ENCODE measurements around the gene ARAP2. TPM values are rescaled to one million over a fixed set of nuclear protein-coding genes. Genes with fewer than 3 reads are reported as not detected.

Gene ARAP2
- total and polyA plus RNA-seq, 4 donors, result 0.26 to 22.7 (median 12.5) TPM

DNA sequence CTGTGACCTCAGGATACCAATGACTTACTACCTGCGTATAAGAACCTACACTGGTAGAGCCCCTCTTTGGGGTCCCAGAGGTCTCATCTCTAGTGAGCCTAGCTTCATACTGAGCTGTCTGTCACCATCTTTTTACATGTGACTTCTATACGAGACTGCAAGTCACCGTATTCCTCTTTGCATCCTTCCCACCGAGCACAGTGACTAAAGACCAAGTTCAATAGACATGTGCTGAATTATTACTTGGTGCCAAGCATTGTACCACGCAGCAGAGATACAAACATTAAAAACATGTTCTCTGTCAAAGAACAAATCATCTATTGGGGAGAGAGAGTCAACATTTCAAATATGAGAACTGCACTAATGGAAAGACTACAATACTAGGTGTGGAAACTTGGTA lies 16.4 kb downstream of the ARAP2 start:
- ATAC-seq (ENCODE audit: low FRiP score) (no peak), DNase-seq (no peak)
- no peak overlapping the region for H3K27ac ChIP-seq (ENCODE audit: low read depth in 1 of 2, low read length in 2 of 2)
- H3K4me1 ChIP-seq (ENCODE audit: control insufficient read depth in 1 of 2, insufficient read depth in 2 of 2, low read length in 2 of 2), result no peaks in the 10 kb centered on the region
- no peaks in the 10 kb centered on the region for H3K27me3 ChIP-seq (ENCODE audit: control insufficient read depth in 1 of 2, insufficient read depth in 2 of 2, low read length in 1 of 2)
- H3K36me3 ChIP-seq (ENCODE audit: control insufficient read depth in 1 of 2, insufficient read depth in 2 of 2, low read length in 1 of 2), result no peaks in the 10 kb centered on the region
- no peak overlapping the region for H3K4me3 ChIP-seq (ENCODE audit: low read length in 2 of 2)
- intact Hi-C loops (cut with DNase I), result no loop called here
- no peaks in the 10 kb centered on the region for H3K9me3 ChIP-seq (ENCODE audit: control insufficient read depth, low read length)
- WGBS, 2 donors, result 66 to 69% methylated on average over 5 of the region's 5 CpGs

- Histone ChIP-seq H3K4me3 (ENCODE audit: low read length in 2 of 2) (no peak overlapping the region), H3K9me3 (ENCODE audit: control insufficient read depth, low read length) (no peaks in the 10 kb centered on the region), H3K36me3 (ENCODE audit: control insufficient read depth in 1 of 2, insufficient read depth in 2 of 2, low read length in 1 of 2) (no peaks in the 10 kb centered on the region), H3K27me3 (ENCODE audit: control insufficient read depth in 1 of 2, insufficient read depth in 2 of 2, low read length in 1 of 2) (no peaks in the 10 kb centered on the region), H3K27ac (ENCODE audit: low read depth in 1 of 2, low read length in 2 of 2) (no peak overlapping the region), H3K4me1 (ENCODE audit: control insufficient read depth in 1 of 2, insufficient read depth in 2 of 2, low read length in 2 of 2) (no peaks in the 10 kb centered on the region)
- ATAC-seq (ENCODE audit: low FRiP score), result no peak
- DNase-seq, result no peak
- intact Hi-C loops (cut with DNase I), result no loop called here
- WGBS, 2 donors, result 66 to 67% methylated on average over 2 of the region's 2 CpGs
Measured at GRCh38 chr4:36226430-36227227, 17.7 kb downstream of the ARAP2 start.

- DNase-seq (no peak), ATAC-seq (ENCODE audit: low FRiP score) (no peak)
- no peaks in the 10 kb centered on the region for H3K27me3 ChIP-seq (ENCODE audit: control insufficient read depth in 1 of 2, insufficient read depth in 2 of 2, low read length in 1 of 2)
- WGBS, 2 donors, result 30 to 62% methylated on average over 2 of the region's 2 CpGs
- H3K27ac ChIP-seq (ENCODE audit: low read depth in 1 of 2, low read length in 2 of 2), result no peak overlapping the region
- H3K4me1 ChIP-seq (ENCODE audit: control insufficient read depth in 1 of 2, insufficient read depth in 2 of 2, low read length in 2 of 2), result no peaks in the 10 kb centered on the region
- no peak overlapping the region for H3K4me3 ChIP-seq (ENCODE audit: low read length in 2 of 2)
- no peaks in the 10 kb centered on the region for H3K9me3 ChIP-seq (ENCODE audit: control insufficient read depth, low read length)
- H3K36me3 ChIP-seq (ENCODE audit: control insufficient read depth in 1 of 2, insufficient read depth in 2 of 2, low read length in 1 of 2), result no peaks in the 10 kb centered on the region
- intact Hi-C loops (cut with DNase I), result no loop called here
Measured at GRCh38 chr4:36224972-36225903, 19.1 kb downstream of the ARAP2 start.

DNA sequence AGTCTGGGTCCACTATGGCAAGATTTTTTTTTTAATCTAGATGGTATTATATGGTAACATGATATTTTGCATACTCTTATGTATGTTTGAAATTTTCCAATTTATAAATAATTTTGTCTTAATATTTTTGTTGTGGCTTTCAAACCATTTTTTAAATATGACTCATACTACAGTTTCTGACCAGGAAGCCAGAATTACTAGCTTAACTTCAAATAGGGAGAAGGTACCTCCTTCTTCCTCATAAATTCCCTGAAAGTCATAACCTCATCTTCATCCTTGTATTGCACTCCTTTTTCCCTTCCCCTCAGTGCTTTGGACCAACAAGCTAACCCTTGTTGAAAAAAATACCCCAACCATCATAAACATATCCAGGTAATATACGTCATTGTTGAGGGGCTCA lies 21.6 kb downstream of the ARAP2 start:
- Histone ChIP-seq H3K27ac (ENCODE audit: low read depth in 1 of 2, low read length in 2 of 2) (no peak overlapping the region), H3K9me3 (ENCODE audit: control insufficient read depth, low read length) (no peaks in the 10 kb centered on the region), H3K4me1 (ENCODE audit: control insufficient read depth in 1 of 2, insufficient read depth in 2 of 2, low read length in 2 of 2) (no peaks in the 10 kb centered on the region), H3K4me3 (ENCODE audit: low read length in 2 of 2) (no peak overlapping the region), H3K27me3 (ENCODE audit: control insufficient read depth in 1 of 2, insufficient read depth in 2 of 2, low read length in 1 of 2) (no peaks in the 10 kb centered on the region), H3K36me3 (ENCODE audit: control insufficient read depth in 1 of 2, insufficient read depth in 2 of 2, low read length in 1 of 2) (no peaks in the 10 kb centered on the region)
- ATAC-seq (ENCODE audit: low FRiP score) (no peak), DNase-seq (no peak)
- intact Hi-C loops (cut with DNase I), result no loop called here
- WGBS, 2 donors, result 89 to 90% methylated on average over 1 of the region's 1 CpG

DNA sequence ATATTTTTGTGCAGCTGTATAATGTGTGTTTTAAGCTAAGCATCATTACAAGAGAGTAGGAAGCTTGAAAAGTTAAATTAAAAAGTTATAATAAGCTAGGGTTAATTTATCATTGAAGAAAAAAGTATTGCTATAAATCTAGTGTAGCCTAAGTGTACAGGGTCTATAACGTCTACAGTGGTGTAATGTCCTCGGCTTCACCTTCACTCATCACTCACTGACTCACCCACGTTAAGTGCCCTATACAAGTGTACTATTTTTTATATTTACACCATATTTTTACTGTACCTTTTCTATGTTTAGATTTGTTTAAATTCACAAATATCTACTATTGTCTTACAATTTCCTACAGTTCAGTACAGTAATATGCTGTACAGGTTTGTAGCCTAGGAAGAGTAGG lies 23.5 kb downstream of the ARAP2 start:
- intact Hi-C loops (cut with DNase I), result no loop called here
- 68 to 80% methylated on average over 3 of the region's 3 CpGs for WGBS, 2 donors
- no peak for ATAC-seq (ENCODE audit: low FRiP score)

GRCh38 chr4:36218121-36218520 lies 26.2 kb downstream of the ARAP2 start:
- Histone ChIP-seq H3K4me3 (ENCODE audit: low read length in 2 of 2) (no peak overlapping the region), H3K36me3 (ENCODE audit: control insufficient read depth in 1 of 2, insufficient read depth in 2 of 2, low read length in 1 of 2) (no peaks in the 10 kb centered on the region), H3K27me3 (ENCODE audit: control insufficient read depth in 1 of 2, insufficient read depth in 2 of 2, low read length in 1 of 2) (no peaks in the 10 kb centered on the region), H3K4me1 (ENCODE audit: control insufficient read depth in 1 of 2, insufficient read depth in 2 of 2, low read length in 2 of 2) (no peaks in the 10 kb centered on the region), H3K9me3 (ENCODE audit: control insufficient read depth, low read length) (no peaks in the 10 kb centered on the region), H3K27ac (ENCODE audit: low read depth in 1 of 2, low read length in 2 of 2) (no peak overlapping the region)
- intact Hi-C loops (cut with DNase I), result no loop called here
- DNase-seq, result no peak
- no peak for ATAC-seq (ENCODE audit: low FRiP score)

More for the DNA sequence above, 23.5 kb downstream of the ARAP2 start:
- no peak overlapping the region for H3K4me3 ChIP-seq (ENCODE audit: low read length in 2 of 2)
- H3K27ac ChIP-seq (ENCODE audit: low read depth in 1 of 2, low read length in 2 of 2), result no peak overlapping the region
- H3K36me3 ChIP-seq (ENCODE audit: control insufficient read depth in 1 of 2, insufficient read depth in 2 of 2, low read length in 1 of 2), result no peaks in the 10 kb centered on the region
- H3K4me1 ChIP-seq (ENCODE audit: control insufficient read depth in 1 of 2, insufficient read depth in 2 of 2, low read length in 2 of 2), result no peaks in the 10 kb centered on the region
- no peaks in the 10 kb centered on the region for H3K27me3 ChIP-seq (ENCODE audit: control insufficient read depth in 1 of 2, insufficient read depth in 2 of 2, low read length in 1 of 2)
- DNase-seq, result no peak
- no peaks in the 10 kb centered on the region for H3K9me3 ChIP-seq (ENCODE audit: control insufficient read depth, low read length)

DNA sequence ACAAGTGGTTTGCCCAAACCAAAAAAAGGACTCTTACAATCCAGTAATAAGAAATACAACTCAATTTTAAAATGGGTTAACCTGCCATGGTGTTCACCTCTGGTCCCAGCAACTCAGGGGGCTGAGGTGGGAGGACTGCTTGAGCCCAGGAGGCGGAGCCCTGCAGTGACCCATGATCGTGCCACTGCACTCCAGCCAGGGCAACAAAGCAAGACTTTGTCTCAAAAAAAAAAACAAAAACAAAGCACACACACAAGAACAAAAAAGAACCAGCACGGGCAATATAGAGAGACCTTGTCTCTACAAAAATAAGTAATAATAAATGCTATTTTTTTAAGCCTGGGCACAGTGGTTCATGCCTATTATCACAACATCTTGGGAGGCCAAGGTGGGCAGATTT lies 28.7 kb downstream of the ARAP2 start:
- WGBS, 2 donors, result 65 to 66% methylated on average over 3 of the region's 3 CpGs
- H3K9me3 ChIP-seq (ENCODE audit: control insufficient read depth, low read length), result no peaks in the 10 kb centered on the region
- no peaks in the 10 kb centered on the region for H3K4me1 ChIP-seq (ENCODE audit: control insufficient read depth in 1 of 2, insufficient read depth in 2 of 2, low read length in 2 of 2)
- intact Hi-C loops (cut with DNase I), result no loop called here
- no peak overlapping the region for H3K27ac ChIP-seq (ENCODE audit: low read depth in 1 of 2, low read length in 2 of 2)
- H3K27me3 ChIP-seq (ENCODE audit: control insufficient read depth in 1 of 2, insufficient read depth in 2 of 2, low read length in 1 of 2), result no peaks in the 10 kb centered on the region
- ATAC-seq (ENCODE audit: low FRiP score) (no peak), DNase-seq (no peak)
- H3K36me3 ChIP-seq (ENCODE audit: control insufficient read depth in 1 of 2, insufficient read depth in 2 of 2, low read length in 1 of 2), result no peaks in the 10 kb centered on the region
- no peak overlapping the region for H3K4me3 ChIP-seq (ENCODE audit: low read length in 2 of 2)

DNA sequence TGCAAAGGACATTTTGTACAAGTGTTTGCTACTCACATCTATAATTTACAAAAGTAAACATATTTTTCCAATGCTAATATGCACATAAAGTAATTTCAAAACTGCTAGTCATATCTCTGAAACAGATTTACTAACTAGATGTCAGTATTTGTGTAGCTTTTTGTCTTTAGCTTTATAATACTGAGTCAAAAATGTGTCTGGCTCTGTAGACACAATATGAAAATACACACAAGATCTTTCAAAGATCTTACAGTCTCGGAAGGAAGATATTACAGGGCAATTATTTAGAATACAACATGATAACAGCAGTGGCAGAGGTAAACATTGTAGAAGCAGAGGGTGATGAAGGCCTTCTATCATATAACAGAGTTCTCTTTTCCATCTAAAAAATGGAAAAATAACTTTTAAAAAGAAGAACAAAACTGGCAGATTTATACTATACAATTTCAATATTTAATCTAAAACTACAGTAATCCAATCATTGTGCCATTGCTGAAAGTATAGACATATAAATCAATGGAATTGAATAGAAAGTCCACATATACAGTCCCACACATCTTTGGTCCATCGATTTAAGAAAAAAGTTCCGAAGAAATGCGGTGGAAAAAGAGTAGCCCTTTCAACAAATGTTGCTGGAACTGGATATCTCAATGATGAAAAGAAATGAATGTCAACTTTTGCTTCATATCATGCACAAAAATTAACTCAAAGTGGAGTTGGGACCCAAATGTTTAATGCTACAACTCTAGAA lies 29.4 kb downstream of the ARAP2 start:
- DNase-seq (no peak), ATAC-seq (ENCODE audit: low FRiP score) (no peak)
- H3K36me3 ChIP-seq (ENCODE audit: control insufficient read depth in 1 of 2, insufficient read depth in 2 of 2, low read length in 1 of 2), result no peaks in the 10 kb centered on the region
- H3K27ac ChIP-seq (ENCODE audit: low read depth in 1 of 2, low read length in 2 of 2), result no peak overlapping the region
- intact Hi-C loops (cut with DNase I), result no loop called here
- no peaks in the 10 kb centered on the region for H3K4me1 ChIP-seq (ENCODE audit: control insufficient read depth in 1 of 2, insufficient read depth in 2 of 2, low read length in 2 of 2)
- no peak overlapping the region for H3K4me3 ChIP-seq (ENCODE audit: low read length in 2 of 2)
- WGBS, 2 donors, result 54 to 78% methylated on average over 4 of the region's 4 CpGs
- H3K27me3 ChIP-seq (ENCODE audit: control insufficient read depth in 1 of 2, insufficient read depth in 2 of 2, low read length in 1 of 2), result no peaks in the 10 kb centered on the region
- H3K9me3 ChIP-seq (ENCODE audit: control insufficient read depth, low read length), result no peaks in the 10 kb centered on the region
